Measurements from ENCODE around the gene LRCH1. TPM values are rescaled to one million over a fixed set of nuclear protein-coding genes. Genes with fewer than 3 reads are reported as not detected.

Gene LRCH1
- total and polyA plus RNA-seq, 8 donors, result 2.0 to 10.5 (median 3.8) TPM

- no peak for DNase-seq
- Histone ChIP-seq H3K4me1 (peaks cover 12 to 43% (median 33%) of the 10 kb centered on the region in 3 donors), H3K27me3 (no peaks in the 10 kb centered on the region), H3K27ac (no peak overlapping the region), H3K36me3 (no peaks in the 10 kb centered on the region), H3K4me3 (no peak overlapping the region), H3K9me3 (no peaks in the 10 kb centered on the region)
- WGBS, 2 donors, result 78 to 85% methylated on average over 5 of the region's 5 CpGs
- no peak for TF ChIP-seq CTCF (IDR thresholded peaks at IDR 0.05)
- no peak for ATAC-seq
- FAIRE-seq, result no peak
- intact Hi-C loops (cut with DNase I), result no loop called here
Measured at GRCh38 chr13:46620029-46620428, 67.1 kb downstream of the LRCH1 start.

GRCh38 chr13:46620471-46620870 lies 67.5 kb downstream of the LRCH1 start:
- no peak overlapping the region for H3K4me3 ChIP-seq
- no peaks in the 10 kb centered on the region for H3K36me3 ChIP-seq
- peak in 2 of 4 donors; percentile 16 to 33 for ATAC-seq
- DNase-seq, result no peak
- no peak for FAIRE-seq
- H3K27ac ChIP-seq, result no peak overlapping the region
- peaks cover 12 to 42% (median 33%) of the 10 kb centered on the region in 3 donors for H3K4me1 ChIP-seq
- intact Hi-C loops (cut with DNase I), result no loop called here
- no peaks in the 10 kb centered on the region for H3K9me3 ChIP-seq
- no peaks in the 10 kb centered on the region for H3K27me3 ChIP-seq
- TF ChIP-seq CTCF (IDR thresholded peaks at IDR 0.05), result no peak
- WGBS, 2 donors, result 27 to 43% methylated on average over 2 of the region's 2 CpGs

DNA sequence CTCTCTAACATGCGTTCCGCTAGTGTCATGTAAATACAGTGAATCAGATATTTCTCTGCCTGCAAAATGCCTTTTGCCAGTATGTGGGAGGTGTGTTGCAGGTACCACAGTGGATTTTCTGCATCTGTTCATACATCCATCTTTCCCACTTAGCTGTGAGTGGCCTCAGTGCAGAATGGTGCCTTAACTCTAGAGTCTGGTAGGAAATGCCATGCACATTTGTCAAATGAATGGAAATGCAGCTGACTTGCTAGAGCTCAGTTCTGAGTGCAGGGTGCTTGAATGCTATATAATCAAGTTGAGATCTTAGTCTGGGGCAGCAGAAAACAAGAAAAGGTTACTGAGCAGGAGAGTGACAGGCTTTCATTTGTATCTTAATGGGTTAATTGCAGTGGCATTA lies 68.2 kb downstream of the LRCH1 start:
- H3K9me3 ChIP-seq, result no peaks in the 10 kb centered on the region
- peaks cover 12 to 36% (median 30%) of the 10 kb centered on the region in 3 donors for H3K4me1 ChIP-seq
- no peaks in the 10 kb centered on the region for H3K27me3 ChIP-seq
- no peaks in the 10 kb centered on the region for H3K36me3 ChIP-seq
- no peak for TF ChIP-seq CTCF (IDR thresholded peaks at IDR 0.05)
- no peak overlapping the region for H3K27ac ChIP-seq
- no peak for DNase-seq
- intact Hi-C loops (cut with DNase I), result no loop called here
- WGBS, 2 donors, result 81 to 83% methylated on average over 2 of the region's 2 CpGs
- no peak for FAIRE-seq
- H3K4me3 ChIP-seq, result no peak overlapping the region
- no peak for ATAC-seq

GRCh38 chr13:46621792-46622629 lies 69.0 kb downstream of the LRCH1 start:
- peak in 2 of 4 donors; percentile 59 to 69 for ATAC-seq
- WGBS, 2 donors, result 19 to 21% methylated on average over 4 of the region's 4 CpGs

More at GRCh38 chr13:46621792-46622629, 69.0 kb downstream of the LRCH1 start:
- intact Hi-C loops (cut with DNase I), result no loop called here
- FAIRE-seq, result no peak
- DNase-seq, result no peak
- no peaks in the 10 kb centered on the region for H3K9me3 ChIP-seq
- peak overlapping the region in 3 of 4 donors; percentile 1 to 25 (median 8) for H3K27ac ChIP-seq
- no peaks in the 10 kb centered on the region for H3K27me3 ChIP-seq
- TF ChIP-seq CTCF (IDR thresholded peaks at IDR 0.05), result no peak
- no peaks in the 10 kb centered on the region for H3K36me3 ChIP-seq
- peaks cover 12 to 33% (median 28%) of the 10 kb centered on the region in 3 donors for H3K4me1 ChIP-seq
- H3K4me3 ChIP-seq, result no peak overlapping the region

Data from pancreas (tissue), 10 donors.